HG03175 (cell line): Measurements from ENCODE around the gene F11R.
"Not testable (repeated sequence)": the region's sequence is repeated elsewhere in the genome, so short reads cannot be mapped to it uniquely, and the experiment has no call there.

ENCODE experiments used
- ATAC-seq: cut with Tn5 transposase; IDR thresholded peaks from one replicate; pipeline ENCODE4 v1.9.1; 2021; ENCODE audit warnings: mild to moderate bottlenecking, moderate library complexity; ENCODE audit not compliant: unreplicated experiment

The F11R gene

DNA sequence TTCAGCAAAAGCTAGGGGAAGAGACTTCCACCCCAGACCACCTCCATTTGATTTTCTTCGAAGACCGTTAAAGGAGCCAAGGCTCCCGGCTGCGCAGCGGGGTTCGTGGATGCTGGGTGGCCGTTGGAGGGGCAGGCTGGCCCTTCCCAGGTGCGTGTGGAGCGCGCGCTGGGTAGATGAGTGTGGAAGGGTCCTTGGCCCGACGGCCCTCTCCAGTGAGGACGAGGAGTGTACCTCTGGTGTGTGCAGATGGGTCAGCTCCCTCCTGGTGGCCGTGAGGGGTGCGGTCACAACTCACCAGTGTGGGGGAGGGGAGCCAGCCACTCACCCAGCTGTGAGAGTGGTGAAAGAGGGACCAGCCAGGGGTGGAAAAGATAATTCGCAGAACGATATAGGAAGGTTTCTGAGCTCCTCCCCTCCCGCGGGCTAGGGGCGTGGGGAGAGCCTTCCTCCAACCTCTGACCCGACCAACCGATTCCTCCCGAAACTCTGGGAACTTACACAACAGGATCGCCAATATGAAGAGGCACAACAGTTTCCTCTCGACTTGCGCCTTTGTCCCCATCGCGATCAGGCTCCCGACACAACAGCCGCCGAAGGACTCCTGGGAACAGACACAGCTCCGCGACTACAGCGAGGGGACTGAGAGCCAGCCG, at the start of gene F11R:
F11R (minus strand) TSS at position 644 of the 656 bp plus-strand sequence; CDS start at position 565, 79 bp downstream.
- ATAC-seq: peak; percentile 49

DNA sequence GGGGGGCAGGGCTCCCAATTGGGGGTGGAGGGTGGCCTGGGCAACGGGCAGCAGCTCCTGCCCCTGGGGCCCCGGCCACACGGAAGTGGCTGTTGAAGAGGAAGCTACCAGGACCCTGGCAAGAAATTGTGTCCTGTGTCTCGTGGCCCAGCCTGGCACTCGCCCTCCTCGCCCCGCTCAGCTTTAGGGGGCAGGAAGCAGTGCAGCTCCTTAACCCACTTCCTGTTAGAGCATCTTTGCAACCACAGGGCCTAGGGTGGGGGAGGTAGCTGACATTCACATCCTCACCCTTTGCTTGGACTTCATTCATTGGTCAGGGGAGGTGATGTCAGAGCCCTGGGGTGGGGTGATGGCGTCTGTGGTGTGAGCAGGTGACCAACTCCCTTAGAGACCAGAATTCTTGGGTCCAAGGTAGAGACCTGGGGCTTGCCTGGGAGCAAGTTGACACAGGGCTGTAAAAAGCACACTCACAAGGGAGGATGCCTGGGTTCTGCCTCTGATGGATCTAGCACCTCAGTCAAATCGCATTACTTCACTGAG, 48.8 kb upstream of the F11R start, which contains the start of gene ARHGAP30:
ARHGAP30 (minus strand) TSS at position 161 of the 540 bp plus-strand sequence. CDS start 267 bp downstream, outside the sequence.
- peak; percentile 90 for ATAC-seq

DNA sequence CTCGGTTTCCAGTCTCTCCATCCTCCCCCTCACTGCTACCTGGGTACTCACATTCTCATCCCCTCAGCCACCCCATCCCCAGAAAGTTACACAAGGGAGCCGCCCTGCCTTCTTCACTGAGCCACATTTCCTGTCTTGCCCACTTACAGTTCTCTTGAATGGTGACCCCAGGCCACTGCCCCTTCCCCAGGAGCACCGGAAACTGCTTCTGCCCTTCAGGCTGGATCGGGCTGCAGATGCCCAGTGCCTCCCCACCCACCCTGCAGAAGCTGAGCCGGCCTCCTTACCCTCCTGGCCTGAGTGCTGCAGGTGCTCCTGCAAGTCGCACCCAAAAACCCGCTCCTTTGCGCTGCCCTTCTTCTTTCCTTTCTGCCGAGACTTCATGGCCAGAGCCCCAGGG, 48.3 kb upstream of the F11R start:
- ATAC-seq: peak; percentile 3

DNA sequence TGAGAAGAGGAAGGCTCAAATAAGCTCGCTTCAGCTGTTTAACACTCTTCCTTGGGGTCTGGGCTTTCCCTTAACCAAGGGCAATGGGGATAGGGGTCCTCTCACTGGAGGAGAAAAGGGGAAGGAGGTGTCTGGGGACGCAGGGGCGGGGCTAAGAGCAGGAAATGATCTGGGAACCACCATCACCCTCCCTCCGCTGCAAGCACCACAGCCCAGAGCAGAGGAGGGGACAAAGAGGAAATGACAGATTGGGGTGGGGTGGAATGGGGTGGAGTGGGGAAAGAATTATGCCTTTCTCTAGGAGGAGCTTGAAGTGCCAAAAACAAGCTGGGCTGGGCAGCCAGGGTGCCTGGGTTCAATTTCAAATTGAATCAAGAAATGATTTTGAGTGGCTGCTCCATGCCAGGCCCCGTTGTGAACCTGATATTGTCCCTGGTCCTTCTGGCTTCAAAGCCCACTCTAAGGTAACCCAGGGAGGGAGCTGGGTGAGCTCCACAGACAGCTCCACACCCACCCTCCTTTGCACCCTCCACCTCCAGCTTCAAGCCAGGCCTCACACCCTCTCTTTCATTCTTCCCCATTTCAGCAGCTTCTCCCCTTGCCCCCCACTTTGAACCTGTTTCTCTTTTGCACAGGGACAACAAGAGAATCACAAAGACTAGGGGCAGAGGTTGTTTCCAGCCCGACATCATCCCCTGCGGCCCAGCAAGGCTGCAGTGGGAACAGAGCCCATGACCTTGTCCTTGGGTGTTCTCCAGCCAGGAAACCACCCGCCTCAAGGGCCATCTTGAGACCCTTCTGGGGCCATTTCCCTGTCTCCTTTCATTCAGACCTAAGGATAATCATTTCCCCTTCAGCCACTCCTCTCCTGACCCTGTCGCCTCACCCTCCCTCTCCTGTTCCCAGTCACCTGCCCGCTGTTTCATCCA, 47.6 kb upstream of the F11R start:
- peak; percentile 52 for ATAC-seq

- no peak for ATAC-seq
Measured at GRCh38 chr1:161066694-161067093, 45.7 kb upstream of the F11R start.

GRCh38 chr1:161065681-161066080, 44.7 kb upstream of the F11R start:
- not testable (repeated sequence) for ATAC-seq

DNA sequence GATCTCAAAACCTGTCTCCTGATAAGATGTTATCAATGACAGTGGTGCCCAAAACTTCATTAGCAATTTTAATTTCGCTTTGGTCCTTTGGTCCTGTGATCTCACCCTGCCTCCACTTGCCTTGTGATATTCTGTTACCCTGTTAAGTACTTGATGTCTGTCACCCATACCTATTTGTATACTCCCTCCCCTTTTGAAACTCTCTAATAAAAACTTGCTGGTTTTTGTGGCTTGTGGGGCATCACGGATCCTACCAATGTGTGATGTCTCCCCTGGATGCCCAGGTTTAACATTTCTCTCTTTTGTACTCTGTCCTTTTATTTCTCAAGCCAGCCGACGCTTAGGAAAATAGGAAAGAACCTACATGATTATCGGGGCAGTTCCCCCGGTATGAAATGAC, 43.0 kb upstream of the F11R start:
- ATAC-seq: not testable (repeated sequence)

DNA sequence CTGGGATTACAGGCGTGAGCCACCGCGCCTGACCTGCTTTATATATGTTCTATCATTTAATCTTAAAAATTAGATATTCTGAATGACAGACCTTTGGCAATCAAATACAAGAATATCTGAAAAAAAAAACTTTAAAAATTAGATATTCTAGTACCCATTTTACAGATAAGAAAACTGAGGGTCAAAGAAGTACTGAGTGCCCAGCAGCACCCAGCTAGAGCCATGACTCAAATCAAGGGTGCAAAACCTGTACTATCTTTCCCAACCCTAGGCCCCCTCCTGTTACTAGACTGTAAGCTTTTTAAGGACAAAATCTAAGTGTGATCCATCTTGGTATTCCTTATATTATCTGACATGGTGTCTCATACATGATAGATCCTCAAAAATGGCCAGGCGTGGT, 40.5 kb upstream of the F11R start:
- ATAC-seq: no peak

GRCh38 chr1:161059293-161059692, 38.3 kb upstream of the F11R start:
- ATAC-seq: no peak

GRCh38 chr1:161054805-161055204, 33.9 kb upstream of the F11R start:
- ATAC-seq: no peak

GRCh38 chr1:161054232-161054631, 33.3 kb upstream of the F11R start:
- no peak for ATAC-seq

GRCh38 chr1:161052899-161053298, 31.9 kb upstream of the F11R start:
- no peak for ATAC-seq

GRCh38 chr1:161051219-161051618, 30.3 kb upstream of the F11R start:
- no peak for ATAC-seq

DNA sequence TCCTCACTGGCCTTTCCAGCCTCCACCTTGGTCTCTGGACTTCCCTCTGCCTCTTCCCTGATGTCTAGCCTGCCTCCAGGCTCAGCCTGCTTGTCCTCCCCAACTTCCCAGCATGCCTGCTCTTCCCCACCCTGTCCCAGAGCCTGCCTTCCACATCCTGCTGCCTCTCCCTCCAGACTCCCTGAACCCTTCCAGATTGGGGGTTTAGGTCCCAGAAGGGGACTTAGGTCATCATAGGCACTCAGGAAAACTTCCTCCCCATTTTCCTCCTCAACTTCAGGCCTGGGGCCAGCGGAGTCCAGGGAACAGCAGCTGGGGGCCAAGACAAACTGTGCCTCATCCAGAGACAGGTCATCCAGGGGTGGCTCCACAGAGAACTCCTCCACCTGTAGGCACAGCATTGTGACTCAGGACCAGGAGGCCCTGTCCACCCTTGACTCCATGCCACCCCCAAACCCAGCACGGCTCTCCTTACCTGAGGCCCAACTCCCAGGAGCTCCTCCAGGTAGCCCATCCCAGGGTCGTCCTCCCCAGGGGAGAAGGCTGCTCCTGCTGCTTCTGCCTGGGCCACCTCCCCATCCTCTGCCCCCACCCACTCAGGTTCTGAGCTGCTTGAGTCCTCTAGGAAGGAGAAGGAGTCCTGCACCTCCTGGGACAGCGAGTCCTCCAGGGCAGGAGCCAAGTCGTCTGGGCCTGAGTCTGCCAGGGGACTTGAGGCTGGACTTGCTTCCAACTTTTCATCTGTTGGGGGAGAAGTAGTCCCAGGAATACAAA, 28.2 kb upstream of the F11R start:
- no peak for ATAC-seq

DNA sequence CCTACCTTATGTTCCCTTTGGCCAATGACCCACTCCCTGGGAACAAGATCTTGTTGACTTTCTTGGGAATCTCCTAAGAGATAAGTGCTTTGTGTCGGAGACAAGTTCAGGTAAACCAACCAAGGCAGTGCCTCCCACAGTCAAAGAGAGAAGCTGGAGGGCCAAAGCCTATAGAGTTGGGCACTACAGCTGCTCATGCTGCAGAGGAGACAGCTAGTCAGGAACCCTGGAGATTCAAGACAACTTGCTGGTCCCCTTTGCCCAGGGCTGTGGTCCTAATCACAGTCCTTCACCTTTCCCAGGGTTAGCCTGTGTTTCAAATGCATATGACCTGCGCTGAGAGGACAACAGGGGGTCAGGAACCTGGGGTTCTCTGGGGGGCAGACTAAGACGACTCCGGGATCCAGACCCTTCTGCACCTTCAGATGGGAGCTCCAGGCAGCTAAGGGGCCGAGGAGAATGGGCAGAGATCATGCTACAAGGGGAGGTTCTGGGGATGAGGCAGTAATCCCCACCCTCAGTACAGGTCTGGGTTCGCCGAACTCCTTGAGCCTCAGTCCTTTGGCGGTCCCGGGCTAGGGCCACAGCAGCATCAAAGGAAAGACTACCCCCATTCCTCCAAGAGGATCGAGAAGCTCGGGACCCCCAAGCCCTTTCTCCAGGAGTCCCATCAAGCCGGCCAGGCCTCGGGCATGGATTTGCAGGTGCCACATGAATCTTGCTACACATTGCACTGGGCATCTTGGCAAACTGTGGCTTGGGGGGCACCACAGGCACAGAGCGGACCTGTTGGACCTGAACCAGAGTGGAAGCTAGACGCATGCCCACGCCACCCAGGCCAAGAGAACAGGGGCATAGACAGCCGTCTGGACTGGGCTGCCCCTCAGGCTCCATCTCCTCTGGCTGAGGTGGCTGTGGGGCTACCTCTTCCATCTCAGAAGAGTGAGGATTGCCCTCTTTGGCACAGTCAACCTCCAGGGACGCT, 26.8 kb upstream of the F11R start:
- no peak for ATAC-seq

DNA sequence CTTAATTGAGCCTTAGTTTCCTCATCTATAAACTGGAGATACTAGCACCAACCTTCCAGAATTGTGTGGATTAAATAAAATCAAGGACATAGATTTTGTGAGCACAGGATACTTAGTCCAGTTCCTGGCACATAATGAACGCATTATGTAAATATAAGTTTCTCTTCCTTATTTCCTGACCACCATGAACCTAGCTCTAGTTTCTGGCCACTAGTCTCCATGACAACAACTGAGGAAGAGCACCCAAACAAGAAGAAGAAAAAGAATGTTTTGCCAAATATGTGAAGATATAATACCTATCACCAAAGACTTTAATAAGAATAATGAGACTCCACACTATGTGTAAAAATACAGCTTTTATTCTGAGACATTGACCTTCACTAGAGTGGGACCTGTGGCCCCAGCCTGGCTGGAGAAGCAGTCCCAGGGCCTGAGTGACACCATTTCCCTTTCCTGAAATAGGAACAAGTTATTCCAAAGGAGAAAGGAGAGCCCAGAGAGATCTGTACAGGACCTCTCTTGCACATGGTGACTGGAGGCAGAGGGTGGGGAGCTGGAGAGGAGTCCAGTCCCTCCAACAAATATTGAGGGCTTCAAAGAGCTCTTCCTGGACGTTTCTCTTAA, 25.8 kb upstream of the F11R start:
- peak; percentile 50 for ATAC-seq

GRCh38 chr1:161045736-161046604, 25.0 kb upstream of the F11R start, which contains the start of gene USF1:
TSS of gene USF1 (minus strand) at chr1:161045977. CDS start at chr1:161043275, 2,702 bp downstream.
- peak; percentile 59 for ATAC-seq
